Activated CD4-positive, alpha-beta T cell treated with anti-CD3 and anti-CD28 coated beads, Interleukin-10, Interleukin-2, amounts not matched to agents 100 ng/mL and 50 ng/mL, durations not matched to agents 16 hours and 8 hours (primary cell): ENCODE measurements around the gene SLC35A2.

ENCODE experiments used
- DNase-seq: peaks from one replicate; pipeline ENCODE4 v3.0.0-alpha.2; 2020

The SLC35A2 gene

DNA sequence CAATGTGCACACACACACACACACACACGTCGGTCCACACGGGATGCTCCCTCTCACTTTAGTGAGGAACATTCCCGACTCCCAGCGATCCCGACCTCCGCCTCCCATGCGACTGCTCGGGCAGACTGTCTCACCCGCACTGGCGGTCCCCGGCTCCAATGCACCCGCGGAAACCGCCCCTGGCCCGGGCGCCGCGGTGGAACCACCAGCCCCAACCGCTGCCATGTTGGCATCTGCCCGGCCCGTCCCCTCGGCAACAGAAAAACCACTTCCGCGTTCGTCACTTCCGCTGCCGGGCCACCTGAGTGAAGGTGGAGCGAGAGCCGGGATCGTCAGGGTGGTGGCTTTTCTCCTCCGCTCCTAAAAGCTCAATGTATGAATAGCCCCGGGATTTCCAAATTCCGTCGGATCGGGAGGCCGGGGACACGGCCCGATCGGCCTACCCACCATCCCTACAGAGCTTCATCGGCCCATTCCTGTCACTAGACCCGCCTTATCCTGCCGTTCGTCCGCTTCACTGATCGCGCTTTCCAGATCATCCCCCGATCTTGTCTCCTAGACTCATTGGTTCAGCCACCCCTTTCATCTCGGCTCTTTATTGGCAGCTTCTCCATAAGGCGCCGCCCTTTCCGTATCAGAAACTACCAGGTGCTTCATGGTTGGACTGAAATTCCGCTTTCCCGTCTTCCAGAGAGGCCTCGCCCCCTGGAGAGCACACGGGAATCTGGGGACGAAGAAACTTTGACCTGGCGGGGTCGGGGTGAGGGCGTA is at the start of gene SLC35A2:
Gene SLC35A2, minus strand, starts transcription at position 235 of the 771 bp plus-strand sequence. Its CDS starts 10 bp downstream, at position 225.
- DNase-seq, result peak; percentile 89

DNA sequence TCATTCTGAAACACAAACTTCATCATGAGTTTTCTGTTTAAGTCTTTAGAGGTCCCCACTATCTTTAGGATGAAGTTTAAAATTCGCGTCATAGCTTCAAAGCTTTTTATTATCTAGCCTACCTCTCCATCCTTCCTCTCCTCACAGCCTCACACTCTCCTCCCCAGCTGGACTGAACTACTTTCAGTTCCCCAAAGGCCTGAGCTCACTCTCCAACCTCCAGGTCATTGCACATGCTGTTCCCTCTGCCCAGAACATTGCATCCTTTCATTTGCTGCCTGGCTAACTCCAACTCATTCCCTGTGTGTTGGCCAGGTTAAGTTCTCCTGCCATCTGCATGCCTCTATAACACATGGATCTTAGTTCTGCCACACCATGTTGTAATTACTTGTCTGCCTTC is 48.8 kb upstream of the SLC35A2 start:
- DNase-seq, result no peak

DNA sequence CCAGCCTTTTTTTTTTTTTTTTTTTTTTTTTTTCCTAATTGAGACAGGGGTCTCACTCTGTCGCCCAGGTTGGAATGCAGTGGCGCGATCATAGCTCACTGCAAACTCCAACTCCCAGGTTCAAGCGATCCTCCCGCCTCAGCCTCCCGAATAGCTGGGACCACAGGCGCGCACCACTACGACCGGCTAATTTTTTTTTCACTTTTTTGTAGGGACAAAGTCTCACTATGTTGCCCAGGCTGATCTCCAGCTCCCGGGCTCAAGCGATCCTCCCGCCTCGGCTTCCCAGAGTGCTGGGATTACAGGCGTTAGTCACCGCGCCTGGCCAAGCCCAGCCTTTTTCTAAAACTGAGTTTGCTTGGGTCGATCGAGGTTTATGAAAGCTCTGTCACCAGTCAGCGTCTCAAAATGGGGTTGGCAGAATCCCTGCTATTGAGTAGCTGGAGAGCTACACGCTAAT is 47.2 kb upstream of the SLC35A2 start:
- no peak for DNase-seq

DNA sequence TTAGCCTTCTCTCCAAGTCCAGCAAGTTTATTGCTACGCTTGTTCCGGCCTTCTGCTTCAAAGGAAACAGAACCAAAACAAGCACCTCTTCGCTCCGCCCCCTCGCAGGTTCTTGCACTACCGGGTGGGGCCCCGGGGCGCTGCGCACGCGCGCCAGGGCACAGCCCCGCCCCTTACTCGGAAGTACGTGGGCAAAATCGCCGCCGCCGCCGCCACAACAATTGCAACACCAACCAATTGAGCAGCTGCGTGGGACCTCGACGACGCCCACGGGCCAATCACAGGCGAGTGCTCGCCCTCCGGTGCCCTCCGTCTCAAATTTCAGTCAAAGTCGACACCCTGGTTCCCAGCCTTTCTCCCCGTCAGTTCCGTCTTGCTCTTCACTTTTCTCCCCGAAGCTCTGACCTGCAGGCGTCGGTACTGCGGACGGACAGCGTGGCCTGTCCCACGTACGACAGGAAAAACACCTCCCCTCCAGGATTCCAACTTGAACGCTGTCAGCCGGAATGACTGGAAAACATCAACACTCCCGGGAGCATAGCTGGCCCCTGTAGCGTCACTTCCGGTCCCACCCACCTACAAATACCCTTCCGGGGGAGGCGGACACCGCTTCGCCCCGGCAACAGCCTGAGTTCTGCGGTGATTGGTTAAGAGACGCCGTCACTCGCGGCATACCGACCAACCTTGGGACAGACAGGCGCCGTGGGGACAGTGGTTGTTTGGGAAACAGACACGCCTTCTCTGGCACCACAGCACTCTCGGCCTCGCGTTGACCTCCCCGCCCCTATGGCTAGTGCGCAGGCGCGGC is 46.6 kb upstream of the SLC35A2 start:
- peak; percentile 96 for DNase-seq

DNA sequence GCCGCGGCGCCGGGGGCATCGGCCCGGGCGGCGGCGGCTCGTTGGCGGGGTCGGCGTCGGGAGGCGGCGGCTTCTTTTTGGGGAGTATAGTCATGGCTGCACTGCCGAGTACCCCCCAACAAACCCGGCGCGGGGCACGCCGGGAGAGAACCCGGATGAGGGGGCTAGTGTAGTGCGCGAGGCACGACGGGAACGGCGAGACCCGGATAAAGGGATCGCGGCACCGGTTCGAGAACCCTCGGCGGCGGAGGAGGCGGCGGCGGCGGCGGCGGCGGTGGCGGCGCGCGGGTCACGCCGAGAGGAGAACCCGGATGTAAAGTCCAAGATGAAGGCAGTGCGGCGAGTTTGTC is 46.0 kb upstream of the SLC35A2 start, which contains the start of gene OTUD5:
Gene OTUD5, minus strand, starts transcription at position 131 of the 350 bp plus-strand sequence. Its CDS starts 37 bp downstream, at position 94.
- peak; percentile 78 for DNase-seq

DNA sequence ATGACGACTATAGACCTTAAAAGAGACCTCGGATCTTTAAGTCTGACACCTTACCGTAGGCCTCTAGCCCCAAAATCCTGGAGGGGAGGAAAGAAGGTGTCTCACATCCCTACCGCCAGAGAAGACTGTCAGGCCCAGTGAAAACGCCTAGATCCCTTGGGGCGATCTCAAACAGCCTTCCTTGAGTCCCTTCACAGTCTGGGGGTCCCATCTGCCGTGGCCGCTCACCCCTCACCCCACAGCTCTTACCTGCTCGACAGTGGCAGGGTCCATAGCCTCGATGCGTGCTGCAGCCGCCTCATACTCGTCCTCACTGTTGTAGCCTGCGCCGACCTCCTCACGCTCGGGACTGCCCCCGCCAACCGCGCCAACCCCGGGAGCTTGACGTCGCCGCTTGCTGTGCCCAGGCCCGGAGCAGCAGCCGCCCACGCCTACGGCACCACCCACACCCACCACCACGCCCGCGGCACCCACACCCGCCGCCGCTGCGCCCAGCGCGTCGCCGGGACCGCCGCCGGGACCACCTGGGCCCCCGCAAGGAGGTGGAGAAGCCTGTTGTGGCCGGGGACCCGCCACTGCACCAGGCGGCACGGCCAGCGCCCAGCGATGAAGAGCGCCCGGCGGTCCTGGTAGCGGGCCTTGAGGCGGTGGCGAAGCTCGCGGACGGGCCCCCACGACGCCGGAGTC is 45.4 kb upstream of the SLC35A2 start:
- peak; percentile 45 for DNase-seq

DNA sequence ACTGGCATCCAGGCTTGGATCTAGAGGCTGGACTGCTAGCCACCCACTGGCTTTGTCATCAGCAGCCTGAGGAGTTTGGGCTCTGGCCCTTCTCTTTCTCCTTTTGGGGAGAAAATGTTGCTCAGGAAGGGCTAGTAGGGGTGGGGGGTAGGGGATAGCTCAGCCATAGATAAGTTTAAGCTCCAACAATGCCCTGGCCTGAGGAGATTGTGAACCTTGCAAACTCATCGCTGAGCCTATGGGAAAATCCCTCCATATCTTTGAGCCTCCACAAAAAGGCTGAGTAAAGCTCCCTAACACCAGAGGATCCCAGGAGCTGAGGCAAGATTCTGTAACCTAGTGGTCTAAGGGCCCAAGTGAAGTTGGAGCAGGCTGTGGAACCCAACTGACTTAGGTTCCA is 37.1 kb upstream of the SLC35A2 start:
- no peak for DNase-seq

DNA sequence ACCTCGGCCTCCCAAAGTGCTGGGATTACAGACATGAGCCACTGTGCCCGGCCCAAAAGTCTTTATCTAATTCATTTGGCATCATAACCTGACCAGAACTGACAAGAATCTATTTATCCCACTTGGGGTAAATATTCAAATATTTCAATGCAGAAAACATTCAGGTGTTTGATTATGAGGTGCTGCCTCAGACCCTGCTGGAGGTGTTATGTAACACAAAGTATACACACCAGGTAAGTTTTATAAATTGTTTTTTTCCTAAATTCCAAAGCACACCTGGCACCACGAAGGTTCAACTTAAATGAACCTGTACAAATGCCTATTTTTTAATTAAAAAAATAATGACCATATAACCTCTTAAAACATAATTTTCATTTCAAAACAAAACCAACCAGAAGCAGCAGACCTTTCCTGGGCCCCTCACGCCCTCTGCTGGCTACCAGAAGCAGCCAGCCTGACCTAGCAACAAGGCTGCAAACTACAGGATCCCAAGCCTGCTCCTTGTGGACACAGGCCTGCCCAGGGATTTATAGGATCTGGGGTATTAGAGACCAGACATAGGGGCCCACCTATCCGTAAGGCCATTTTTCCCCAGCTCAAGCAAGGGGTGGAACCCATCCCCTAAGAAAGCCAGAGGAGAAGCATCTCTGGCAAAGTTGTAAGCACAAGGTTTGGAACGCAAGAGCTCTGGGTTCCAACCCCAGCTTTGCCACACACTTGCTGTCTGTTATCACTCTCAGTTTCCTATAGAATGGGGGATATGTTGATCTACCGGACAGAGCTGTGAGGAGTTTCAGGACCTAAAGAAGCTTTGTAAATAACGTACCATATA is 34.3 kb upstream of the SLC35A2 start:
- peak; percentile 65 for DNase-seq

DNA sequence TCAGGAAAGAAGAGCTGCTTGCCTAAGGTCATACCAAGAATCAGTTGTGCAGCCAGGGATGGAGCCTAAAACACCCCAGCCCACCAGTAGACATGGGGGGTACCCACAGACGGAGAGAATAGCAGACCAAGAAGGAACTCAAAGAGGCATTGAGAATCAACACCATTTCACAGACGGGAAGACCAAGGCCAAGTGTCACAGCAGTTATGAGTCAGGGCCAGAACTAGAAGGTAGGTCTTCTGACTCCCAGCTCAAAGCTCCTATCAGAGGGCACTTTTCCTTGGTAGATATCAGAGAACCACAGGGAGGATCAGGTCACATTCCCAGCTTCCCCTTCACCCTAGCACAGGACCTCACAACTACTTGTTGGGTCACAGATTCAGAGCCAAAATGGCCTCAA is 31.4 kb upstream of the SLC35A2 start:
- peak; percentile 57 for DNase-seq

DNA sequence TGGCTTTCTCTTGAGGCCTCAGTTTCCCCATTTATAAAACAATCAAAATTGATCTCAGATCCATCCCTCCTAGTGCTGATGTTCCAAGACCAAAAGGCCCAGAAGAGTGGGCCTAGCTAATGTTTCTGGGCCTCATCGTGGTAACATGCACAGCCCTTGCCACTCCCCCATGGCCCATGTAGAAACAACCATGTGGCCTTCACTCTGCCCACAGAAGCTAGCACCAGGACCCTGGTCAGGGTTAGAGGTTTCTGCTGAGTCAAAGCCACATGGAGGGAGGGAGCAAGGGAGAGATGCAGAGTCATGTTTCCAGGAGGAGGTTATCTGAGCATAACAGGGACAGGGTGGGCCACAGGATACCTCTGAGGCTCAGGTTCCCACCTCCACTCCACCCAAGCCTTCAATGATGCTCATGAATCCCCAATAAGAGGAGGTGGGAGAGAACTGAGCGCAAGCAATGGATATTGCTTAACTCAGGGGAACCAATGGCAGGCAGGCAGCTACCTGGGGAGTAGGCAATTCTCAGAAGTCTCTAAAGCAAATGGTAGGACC is 29.0 kb upstream of the SLC35A2 start:
- DNase-seq, result peak; percentile 71

DNA sequence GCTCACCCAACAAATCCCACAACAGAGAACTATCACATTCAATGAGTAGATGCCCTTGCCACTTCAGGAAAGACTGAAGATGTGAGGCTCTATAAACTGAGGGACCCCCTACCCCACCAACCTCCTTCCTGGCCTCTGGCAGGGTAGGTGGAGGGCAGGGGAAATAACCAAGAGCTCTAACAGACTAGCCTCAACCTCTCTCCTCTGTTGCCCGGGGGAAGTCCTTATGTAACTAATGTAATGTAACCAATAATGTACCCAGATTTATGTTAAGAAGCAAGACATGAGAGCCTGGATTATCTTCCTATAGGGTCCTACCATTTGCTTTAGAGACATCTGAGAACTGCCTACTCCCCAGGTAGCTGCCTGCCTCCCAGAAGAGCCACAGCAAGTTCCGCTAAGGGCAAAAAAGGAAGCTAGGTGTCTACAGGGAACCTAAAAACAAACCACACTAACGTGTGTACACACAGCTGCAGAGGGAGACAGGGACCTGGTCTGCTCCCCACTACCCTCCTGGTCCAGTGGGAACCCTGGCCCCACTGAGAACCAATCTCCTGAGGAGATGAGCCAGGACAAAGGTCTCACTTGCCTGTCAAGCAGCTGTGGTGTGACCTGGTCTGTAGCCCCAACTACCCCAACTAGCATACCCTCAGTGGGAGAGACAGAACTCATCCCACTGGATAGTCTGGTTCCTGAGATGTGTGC is 28.2 kb upstream of the SLC35A2 start:
- DNase-seq, result peak; percentile 48

DNA sequence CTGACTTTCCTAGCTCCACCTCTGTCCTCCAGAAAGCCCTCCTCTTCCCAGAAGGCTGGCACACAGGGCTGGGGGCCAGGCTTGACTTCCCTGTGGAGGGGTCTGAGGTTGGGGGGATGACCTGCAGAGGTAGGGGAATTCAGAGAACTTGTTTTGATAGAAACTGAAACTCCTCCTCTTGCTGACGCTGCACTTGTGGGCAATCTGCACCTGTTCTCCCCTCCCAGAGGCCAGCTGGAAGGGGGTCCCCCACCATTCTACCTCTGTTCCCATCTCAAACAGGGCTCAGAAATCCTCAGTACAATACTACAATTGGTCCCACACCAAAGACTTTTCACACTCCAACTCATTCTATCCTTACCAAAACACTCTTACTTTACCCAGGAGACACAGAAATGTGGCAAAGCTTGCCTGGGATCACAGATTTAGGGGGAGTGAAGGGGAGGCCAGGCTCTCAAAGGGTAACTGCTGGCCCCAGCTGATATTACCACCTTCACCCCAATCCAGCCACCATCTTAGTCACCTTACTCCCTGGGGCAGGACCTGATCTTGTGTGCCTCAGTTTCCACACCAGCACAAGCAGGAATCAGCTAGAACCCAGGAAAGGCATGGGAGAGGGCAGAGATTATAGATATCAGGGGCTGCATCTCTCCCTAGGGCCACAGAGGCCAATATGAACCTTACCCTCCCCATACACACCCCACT is 27.4 kb upstream of the SLC35A2 start:
- DNase-seq, result peak; percentile 93

DNA sequence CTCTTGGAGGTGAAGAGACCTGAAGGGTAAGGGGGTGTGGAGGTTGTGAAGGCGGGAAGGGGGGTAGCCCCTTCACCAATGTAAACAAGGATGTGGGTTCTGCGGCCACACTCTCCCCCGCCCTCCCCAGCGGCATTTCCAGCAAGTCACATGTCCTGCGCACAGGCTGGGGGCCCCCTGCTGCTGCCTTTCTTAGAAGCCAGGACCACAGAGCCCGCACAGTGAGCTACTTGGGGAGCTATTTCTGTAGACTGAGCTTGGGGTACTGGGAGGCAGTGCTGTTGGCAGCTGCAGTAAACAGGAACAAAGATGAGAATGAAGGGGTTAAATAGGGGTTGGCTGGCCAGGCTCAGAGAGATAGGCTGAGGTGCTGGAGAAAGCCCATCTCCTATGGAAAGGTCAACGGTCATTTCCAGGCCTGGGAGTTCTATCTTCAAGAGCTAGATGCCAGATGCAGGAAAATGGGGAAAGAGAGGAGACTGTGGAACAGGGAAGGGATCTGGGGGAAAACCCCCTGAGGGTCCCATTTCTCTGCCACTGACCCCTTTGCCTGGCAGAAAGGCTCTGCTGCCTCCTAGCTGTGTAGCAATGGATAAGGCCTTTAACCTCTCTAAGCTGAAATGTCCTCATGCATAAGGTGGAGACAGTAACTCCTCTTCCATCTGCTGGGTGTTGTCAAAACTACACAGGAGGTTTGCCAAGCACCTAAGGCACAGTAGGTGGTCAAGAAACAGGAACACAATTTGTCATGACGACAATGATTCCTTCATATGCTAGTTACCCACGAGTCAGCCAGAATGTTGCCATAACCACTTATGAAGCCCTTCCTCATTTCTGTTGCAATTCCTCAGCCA is 25.8 kb upstream of the SLC35A2 start:
- peak; percentile 96 for DNase-seq

DNA sequence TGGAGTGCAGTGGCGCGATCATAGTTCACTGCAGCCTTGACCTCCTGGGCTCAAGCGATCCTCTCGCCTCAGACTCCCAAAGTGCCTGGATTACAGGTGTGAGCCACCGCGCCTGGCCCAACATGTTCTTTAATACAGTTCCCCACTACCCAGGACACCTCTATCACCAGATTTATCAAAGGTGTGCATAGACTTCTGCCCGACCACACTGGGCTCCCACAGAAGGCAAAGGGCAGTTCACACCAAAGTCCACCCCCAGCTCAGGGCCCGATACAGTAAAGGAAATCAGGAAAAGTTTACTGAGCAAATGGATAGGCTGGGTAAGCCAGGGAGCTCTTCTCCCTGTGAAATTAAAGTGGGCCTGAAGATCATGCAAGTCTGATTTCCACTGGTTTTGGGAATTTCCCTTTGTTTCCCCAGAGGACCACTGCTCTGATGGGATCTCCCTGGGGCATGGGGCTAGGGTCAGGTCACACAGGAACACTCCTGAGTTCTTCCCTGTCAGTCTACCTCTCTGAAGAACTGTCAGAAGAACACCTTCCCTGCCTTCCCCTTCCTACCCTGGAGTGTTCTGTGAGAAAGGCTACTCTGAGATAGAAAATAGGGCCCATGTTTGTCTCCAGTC is 25.1 kb upstream of the SLC35A2 start:
- DNase-seq, result peak; percentile 30

DNA sequence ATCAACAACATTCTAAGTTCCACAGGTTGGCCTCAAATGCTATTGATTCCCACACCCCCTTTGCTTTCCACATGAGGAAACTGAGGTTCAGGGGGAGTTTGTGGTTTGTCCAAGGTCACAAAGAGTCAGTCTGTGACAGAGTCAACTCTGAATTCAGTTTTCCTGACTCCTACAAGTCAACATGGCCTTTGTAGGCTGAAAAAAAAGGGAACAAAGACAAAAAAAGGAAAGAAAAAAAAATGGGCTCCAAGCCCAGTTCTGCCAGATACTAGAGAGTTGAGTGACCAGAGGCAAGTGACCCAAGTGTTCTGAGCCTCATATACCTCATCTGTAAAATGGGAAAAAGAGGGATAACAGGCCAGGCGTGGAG is 23.8 kb upstream of the SLC35A2 start:
- no peak for DNase-seq

DNA sequence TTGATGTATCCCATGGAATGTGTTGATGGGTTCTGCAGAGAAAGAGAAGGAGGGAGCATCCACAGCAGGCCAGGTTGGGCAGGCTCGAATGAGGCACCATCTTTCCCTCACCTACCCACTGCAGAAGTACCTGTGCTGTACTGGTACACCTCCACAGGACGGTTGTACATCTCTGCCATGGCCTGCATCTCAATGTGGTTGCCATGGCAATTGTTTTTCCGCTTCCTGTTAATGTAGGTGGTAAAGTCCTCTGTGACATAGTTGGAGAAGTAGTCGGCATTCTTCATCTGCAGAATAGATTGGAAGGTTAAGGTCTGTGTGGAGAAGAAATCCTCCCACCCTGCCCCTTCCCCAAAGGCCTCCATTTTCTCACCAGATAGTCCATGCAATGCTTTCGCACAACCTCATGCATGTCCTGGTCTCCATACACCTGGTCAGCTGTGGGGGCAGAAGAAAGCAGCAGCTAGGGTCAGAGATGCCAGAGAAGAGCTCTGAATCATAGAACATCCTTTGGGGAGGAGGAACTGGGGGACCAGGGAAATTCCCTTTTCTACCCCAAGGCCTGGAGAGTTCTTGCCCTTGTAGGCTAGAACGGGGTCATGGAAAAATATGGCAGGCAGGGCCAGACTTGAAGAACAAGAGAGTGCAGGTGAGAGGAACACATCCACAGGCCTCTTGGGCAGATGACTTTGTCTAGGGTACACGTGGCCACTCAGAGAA is 23.3 kb upstream of the SLC35A2 start:
- DNase-seq, result peak; percentile 56

DNA sequence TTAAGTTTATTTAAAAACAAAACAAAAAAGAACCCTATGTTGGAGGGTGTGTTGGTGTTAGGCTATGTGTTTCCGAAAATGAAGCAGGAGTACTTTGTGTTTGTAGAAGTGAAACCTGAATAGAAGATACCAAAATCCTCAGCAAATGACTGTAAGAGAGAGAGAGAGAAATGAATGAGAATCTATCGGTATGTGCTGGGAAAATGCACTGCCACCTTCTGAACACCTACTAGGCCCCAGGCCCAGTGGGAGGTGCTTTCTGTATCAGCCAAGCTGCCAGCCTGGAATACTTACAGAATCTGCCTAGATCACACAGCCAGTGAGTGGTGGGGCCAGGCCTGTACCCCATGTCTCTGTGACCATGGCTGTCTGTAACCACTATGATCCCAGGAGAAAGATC is 22.3 kb upstream of the SLC35A2 start:
- peak; percentile 51 for DNase-seq

DNA sequence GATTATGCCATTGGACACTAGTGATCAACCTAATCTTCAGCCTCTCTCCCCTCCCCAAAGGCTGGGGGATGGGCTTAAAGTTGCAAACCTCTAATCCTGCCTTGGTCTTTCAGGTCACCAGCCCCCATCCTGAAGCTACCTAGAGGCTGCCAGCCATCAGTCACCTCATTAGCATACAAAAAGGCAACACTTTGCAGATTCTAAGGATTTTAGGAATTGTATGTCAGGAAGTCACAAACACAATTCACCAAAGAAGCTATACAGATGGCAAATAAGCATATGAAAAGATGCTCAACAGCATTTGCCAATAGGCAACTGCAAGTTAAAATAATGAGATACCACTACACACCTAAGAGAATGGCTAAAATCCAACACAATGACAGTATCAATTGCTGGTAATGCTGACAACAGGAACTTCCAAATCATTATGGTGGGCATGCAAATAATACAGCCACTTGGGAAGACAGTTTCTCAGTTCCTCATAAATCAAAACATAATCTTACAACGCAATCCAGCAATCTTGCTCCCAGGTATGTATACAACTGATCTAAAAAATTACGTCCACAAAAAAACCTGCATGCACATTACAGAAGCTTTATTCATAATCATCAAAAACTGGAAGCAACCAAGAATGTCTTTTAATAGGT is 16.4 kb upstream of the SLC35A2 start:
- no peak for DNase-seq
